DND-41 (cell line): ENCODE data around the gene ABCE1.

Source experiments
- EZH2 ChIP-seq: IDR thresholded peaks from 3 replicates; pipeline ENCODE4 v1.6.1; 2012; ENCODE audit warnings: borderline replicate concordance, low read depth, mild to moderate bottlenecking, moderate library complexity, low read length, inconsistent platforms; ENCODE audit not compliant: severe bottlenecking
- TF ChIP-seq, protein P1 (sequence below): IDR thresholded peaks from 2 replicates; pipeline ENCODE4 v1.5.1; 2012; ENCODE audit warnings: borderline replicate concordance, low read length, moderate library complexity, mild to moderate bottlenecking; ENCODE audit not compliant: poor library complexity, severe bottlenecking; ENCODE audit errors: extremely low read depth

DNA sequence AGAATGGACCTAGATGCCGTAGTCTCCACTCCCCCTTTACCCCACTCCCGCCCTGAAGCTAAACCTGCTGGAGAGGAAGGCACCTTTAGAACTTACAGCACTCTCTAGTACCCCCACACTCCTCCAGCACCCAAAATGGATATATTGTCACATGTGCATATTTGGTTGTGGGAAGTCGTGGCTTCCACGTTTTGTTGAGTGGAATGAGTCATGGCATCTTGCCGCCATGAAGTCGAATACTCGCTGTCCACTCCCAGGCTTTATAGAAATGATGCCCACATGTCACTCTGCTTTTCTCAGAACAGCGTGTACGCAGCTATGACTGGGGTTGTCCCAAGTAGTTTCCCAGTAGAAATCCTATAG is 545 bp downstream of the ABCE1 start:
- no peak for TF ChIP-seq EZH2
- TF ChIP-seq, protein P1, sequence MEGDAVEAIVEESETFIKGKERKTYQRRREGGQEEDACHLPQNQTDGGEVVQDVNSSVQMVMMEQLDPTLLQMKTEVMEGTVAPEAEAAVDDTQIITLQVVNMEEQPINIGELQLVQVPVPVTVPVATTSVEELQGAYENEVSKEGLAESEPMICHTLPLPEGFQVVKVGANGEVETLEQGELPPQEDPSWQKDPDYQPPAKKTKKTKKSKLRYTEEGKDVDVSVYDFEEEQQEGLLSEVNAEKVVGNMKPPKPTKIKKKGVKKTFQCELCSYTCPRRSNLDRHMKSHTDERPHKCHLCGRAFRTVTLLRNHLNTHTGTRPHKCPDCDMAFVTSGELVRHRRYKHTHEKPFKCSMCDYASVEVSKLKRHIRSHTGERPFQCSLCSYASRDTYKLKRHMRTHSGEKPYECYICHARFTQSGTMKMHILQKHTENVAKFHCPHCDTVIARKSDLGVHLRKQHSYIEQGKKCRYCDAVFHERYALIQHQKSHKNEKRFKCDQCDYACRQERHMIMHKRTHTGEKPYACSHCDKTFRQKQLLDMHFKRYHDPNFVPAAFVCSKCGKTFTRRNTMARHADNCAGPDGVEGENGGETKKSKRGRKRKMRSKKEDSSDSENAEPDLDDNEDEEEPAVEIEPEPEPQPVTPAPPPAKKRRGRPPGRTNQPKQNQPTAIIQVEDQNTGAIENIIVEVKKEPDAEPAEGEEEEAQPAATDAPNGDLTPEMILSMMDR = no peak
